CD4-positive, alpha-beta memory T cell (primary cell): ENCODE results near the gene BGLAP. TPM values are rescaled to one million over a fixed set of nuclear protein-coding genes. Genes with fewer than 3 reads are reported as not detected.

Experiments used
- CTCF ChIA-PET: fragments of 350-600 bp; sonication (Branson Sonifier 250); formaldehyde crosslinking; loops from one replicate; lab custom pipeline; 2021; ENCODE audit warnings: inconsistent platforms; ENCODE audit not compliant: partially characterized antibody; lab: Charles Lee
- POLR2A ChIA-PET: fragments of 350-600 bp; sonication (Branson Sonifier 250); formaldehyde crosslinking; loops from one replicate; lab custom pipeline; 2021; ENCODE audit not compliant: partially characterized antibody; lab: Charles Lee
- DNase-seq, 5 donors: peaks; one replicate each; pipeline versions ENCODE4 v3.0.0 to v3.0.0-alpha.2; 2020 to 2022; ENCODE audit warnings: mixed read lengths in 1 of 5
- H3K27ac ChIP-seq: one replicate; pipeline ENCODE4 v1.7.0; 2013; ENCODE audit warnings: low read depth, low read length
- H3K27me3 ChIP-seq: 2 replicates; pipeline ENCODE4 v1.7.0; 2013; ENCODE audit warnings: mild to moderate bottlenecking, low read length, moderate library complexity; ENCODE audit not compliant: insufficient read depth
- H3K36me3 ChIP-seq: 2 replicates; pipeline ENCODE4 v1.7.0; 2013; ENCODE audit warnings: mild to moderate bottlenecking, low read length, moderate library complexity; ENCODE audit not compliant: insufficient read depth
- H3K4me1 ChIP-seq: 2 replicates; pipeline ENCODE4 v1.7.0; 2013; ENCODE audit warnings: mild to moderate bottlenecking, low read length, moderate library complexity; ENCODE audit not compliant: insufficient read depth
- H3K4me3 ChIP-seq, 2 donors: one replicate each; pipeline ENCODE4 v1.7.0; 2013; ENCODE audit warnings: low read length in 2 of 2, mild to moderate bottlenecking in 1 of 2
- H3K9me3 ChIP-seq, 2 donors: one replicate each; pipeline ENCODE4 v1.7.0; 2013; ENCODE audit warnings: low read length in 2 of 2, control low read depth in 1 of 2; ENCODE audit not compliant: control insufficient read depth in 1 of 2
- H3K27ac Mint-ChIP-seq, 7 donors: one replicate each; pipeline ENCODE4 v1.8.0; 2020 to 2021; ENCODE audit warnings: mixed read lengths in 7 of 7, mild to moderate bottlenecking in 6 of 7, inconsistent platforms in 3 of 7, moderate library complexity in 3 of 7
- H3K27me3 Mint-ChIP-seq, 2 donors: one replicate each; pipeline ENCODE4 v1.8.0; 2020 to 2021; ENCODE audit warnings: mixed read lengths in 2 of 2
- H3K36me3 Mint-ChIP-seq, 2 donors: one replicate each; pipeline ENCODE4 v1.8.0; 2020 to 2021; ENCODE audit warnings: mixed read lengths in 2 of 2, inconsistent platforms in 1 of 2, mild to moderate bottlenecking in 1 of 2
- H3K4me1 Mint-ChIP-seq, 4 donors: one replicate each; pipeline ENCODE4 v1.8.0; 2020 to 2021; ENCODE audit warnings: mixed read lengths in 4 of 4, mild to moderate bottlenecking in 1 of 4
- H3K4me3 Mint-ChIP-seq, 8 donors: one replicate each; pipeline ENCODE4 v1.8.0; 2020 to 2021; ENCODE audit warnings: mixed read lengths in 8 of 8, mild to moderate bottlenecking in 7 of 8, moderate library complexity in 6 of 8, inconsistent platforms in 3 of 8
- H3K9me3 Mint-ChIP-seq, 8 donors: one replicate each; pipeline ENCODE4 v1.8.0; 2020 to 2021; ENCODE audit warnings: mixed read lengths in 8 of 8, mild to moderate bottlenecking in 5 of 8, inconsistent platforms in 3 of 8, moderate library complexity in 1 of 8
- intact Hi-C: fragments of 100-400 bp; cut with micrococcal nuclease; formaldehyde crosslinking; loops from one replicate; pipeline ENCODE4 v1.15.1; 2023
- polyA plus RNA-seq, 2 donors: library from polyadenylated mRNA; unstranded; fragments of 300-500 nt; fragmentation: Illumina TruSeq; gene quantifications; one replicate each; pipeline ENCODE4 v1.2.3, GENCODE V29; 2021
- total RNA-seq, 2 experiments: library from RNA; stranded (reverse); gene quantifications; one replicate each; pipeline ENCODE4 v1.2.3, GENCODE V29; 2021

The BGLAP gene
- total and polyA plus RNA-seq, 4 experiments from 2014 or later = 7.2 to 7.7 TPM; not detected in 2

DNA sequence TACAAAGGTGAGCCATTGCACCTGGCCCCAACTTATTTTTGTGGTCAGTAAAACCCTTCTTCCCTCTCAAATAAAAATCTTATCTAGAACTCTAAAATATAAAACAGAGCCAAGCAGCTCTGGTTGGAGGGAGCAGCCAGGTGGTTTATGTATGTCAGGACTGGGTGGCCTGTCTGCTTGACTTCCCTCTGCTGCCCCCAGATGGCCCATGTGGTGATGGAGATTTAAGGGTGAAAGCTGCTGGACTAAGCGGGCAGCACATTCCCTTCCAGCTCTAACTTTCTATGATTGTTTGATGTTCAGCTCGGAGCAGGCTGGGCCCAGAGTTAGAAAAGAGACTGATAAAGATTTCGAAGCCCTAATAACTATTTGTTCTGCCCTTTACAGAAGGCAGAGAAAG is 17.8 kb downstream of the BGLAP start:
- no peak overlapping the region for H3K4me3 ChIP-seq
- no peaks in the 10 kb centered on the region for H3K4me1 ChIP-seq
- CTCF ChIA-PET = interaction anchor here (0.9 to 1.4 kb wide), 2 partner anchors 22 to 113 kb away, joined by 4 read pairs; partner anchors contain the start of gene SMG5
- H3K4me3 Mint-ChIP-seq = no peak overlapping the region
- DNase-seq = no peak
- peaks cover 0 to 4% (median 0%) of the 10 kb centered on the region in 4 donors for H3K4me1 Mint-ChIP-seq
- no peaks in the 10 kb centered on the region for H3K27me3 ChIP-seq
- H3K27ac ChIP-seq = no peak overlapping the region
- no peaks in the 10 kb centered on the region for H3K9me3 ChIP-seq
- H3K27me3 Mint-ChIP-seq = no peaks in the 10 kb centered on the region
- peaks cover 69% of the 10 kb centered on the region for H3K36me3 ChIP-seq
- POLR2A ChIA-PET = no interaction called here
- H3K27ac Mint-ChIP-seq = peak overlapping the region in 2 of 7 donors; percentile 29 to 43
- H3K36me3 Mint-ChIP-seq = peaks cover 43 to 70% of the 10 kb centered on the region in 2 donors
- intact Hi-C loops = no loop called here
- H3K9me3 Mint-ChIP-seq = no peaks in the 10 kb centered on the region

DNA sequence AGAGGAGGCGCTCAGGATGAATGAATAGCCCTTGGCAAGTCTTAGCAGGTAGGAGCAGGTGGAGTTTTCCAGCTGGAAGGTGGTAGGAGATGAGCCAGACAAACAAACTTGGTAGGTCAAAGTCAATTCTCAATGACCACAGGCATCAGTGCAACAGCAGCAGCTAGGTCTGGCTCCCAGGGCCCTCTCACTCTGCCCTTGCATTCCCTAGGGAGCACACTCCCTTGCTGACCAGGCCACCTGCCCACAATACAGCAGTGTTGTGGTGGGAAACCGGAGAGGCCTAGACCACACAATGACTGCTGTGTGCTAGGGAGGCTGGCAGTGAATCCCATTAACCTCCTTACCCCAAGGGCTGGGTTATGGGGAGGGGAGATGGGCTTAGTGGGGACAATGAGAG is 18.9 kb downstream of the BGLAP start:
- H3K27me3 Mint-ChIP-seq = no peaks in the 10 kb centered on the region
- intact Hi-C loops = no loop called here
- peaks cover 50 to 77% of the 10 kb centered on the region in 2 donors for H3K36me3 Mint-ChIP-seq
- H3K4me3 Mint-ChIP-seq = no peak overlapping the region
- H3K9me3 Mint-ChIP-seq = peaks cover 0 to 1% (median 0%) of the 10 kb centered on the region in 8 donors
- Histone ChIP-seq H3K36me3 (peaks cover 76% of the 10 kb centered on the region), H3K9me3 (no peaks in the 10 kb centered on the region), H3K27me3 (no peaks in the 10 kb centered on the region), H3K4me3 (no peak overlapping the region), H3K4me1 (no peaks in the 10 kb centered on the region), H3K27ac (no peak overlapping the region)
- H3K4me1 Mint-ChIP-seq = peaks cover 0 to 4% (median 2%) of the 10 kb centered on the region in 4 donors
- no peak for DNase-seq
- CTCF ChIA-PET = interaction anchor here (0.7 to 0.9 kb wide), 2 partner anchors 21 to 166 kb away, joined by 4 read pairs; partner anchors contain the start of gene SMG5
- H3K27ac Mint-ChIP-seq = peak overlapping the region in 4 of 7 donors; percentile 35 to 78 (median 68)
- POLR2A ChIA-PET = interaction anchor here (1.3 kb wide), 1 partner anchor 17 kb away, joined by 3 read pairs; no protein-coding TSS in a partner anchor

DNA sequence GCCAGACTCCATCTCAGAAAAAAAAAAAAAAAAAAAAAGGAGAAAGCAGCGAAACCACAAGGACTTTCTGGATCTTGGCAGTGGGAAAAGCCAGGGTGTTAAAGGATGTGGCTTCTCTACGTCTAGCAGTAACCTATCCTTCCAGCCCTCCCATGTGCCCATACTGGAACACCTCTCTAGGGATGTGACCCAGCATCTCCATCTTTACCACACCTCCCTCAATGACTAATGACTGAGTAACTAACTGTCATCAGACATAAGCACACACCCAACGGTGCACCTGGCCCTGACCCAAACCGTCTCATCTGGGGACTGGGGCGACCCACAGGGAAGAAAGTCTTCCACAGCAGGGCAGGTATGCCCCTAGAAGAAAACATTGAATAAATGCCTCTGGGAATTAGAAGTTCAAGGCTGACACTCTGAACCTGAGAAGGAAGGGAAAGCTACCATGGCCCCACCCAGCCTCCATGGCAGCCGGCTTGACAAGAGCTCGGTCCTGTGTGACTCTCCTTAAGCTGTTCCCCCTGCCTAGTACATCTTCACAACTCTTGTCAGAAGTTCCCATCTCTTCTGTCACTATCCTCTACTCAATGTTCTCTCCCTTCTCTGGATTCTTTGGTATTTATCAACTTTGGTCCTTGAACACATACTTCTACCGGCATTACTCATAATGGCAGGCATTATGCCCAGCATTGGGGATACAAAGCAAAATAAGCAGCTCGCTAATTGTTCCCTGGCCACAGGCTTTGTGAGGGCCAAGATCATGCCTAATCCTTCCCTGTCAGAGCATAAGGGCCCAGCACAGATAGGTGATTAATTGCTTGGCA is 20.7 kb downstream of the BGLAP start:
- Mint-ChIP-seq H3K27ac (peak overlapping the region in 2 of 7 donors; percentile 31 to 36), H3K4me3 (no peak overlapping the region), H3K36me3 (peaks cover 60 to 80% of the 10 kb centered on the region in 2 donors), H3K9me3 (peaks cover 0 to 1% (median 0%) of the 10 kb centered on the region in 8 donors), H3K27me3 (no peaks in the 10 kb centered on the region), H3K4me1 (peaks cover 0 to 4% (median 2%) of the 10 kb centered on the region in 4 donors)
- intact Hi-C loops = no loop called here
- peaks cover 80% of the 10 kb centered on the region for H3K36me3 ChIP-seq
- H3K9me3 ChIP-seq = no peaks in the 10 kb centered on the region
- no peaks in the 10 kb centered on the region for H3K4me1 ChIP-seq
- CTCF ChIA-PET = interaction anchor here (0.8 kb wide), 1 partner anchor 9 kb away, joined by 3 read pairs; no protein-coding TSS in a partner anchor
- H3K27me3 ChIP-seq = no peaks in the 10 kb centered on the region
- H3K4me3 ChIP-seq = no peak overlapping the region
- H3K27ac ChIP-seq = no peak overlapping the region
- DNase-seq = no peak
- POLR2A ChIA-PET = interaction anchor here (1.2 kb wide), 1 partner anchor 20 kb away, joined by 3 read pairs; the partner anchor contains the start of gene SMG5

- H3K4me3 ChIP-seq = no peak overlapping the region
- H3K9me3 ChIP-seq = no peaks in the 10 kb centered on the region
- Mint-ChIP-seq H3K4me1 (peaks cover 0 to 4% (median 2%) of the 10 kb centered on the region in 4 donors), H3K27ac (no peak overlapping the region), H3K36me3 (peaks cover 66 to 80% of the 10 kb centered on the region in 2 donors), H3K4me3 (no peak overlapping the region), H3K27me3 (no peaks in the 10 kb centered on the region), H3K9me3 (peaks cover 0 to 1% (median 0%) of the 10 kb centered on the region in 8 donors)
- no peak overlapping the region for H3K27ac ChIP-seq
- CTCF ChIA-PET = interaction anchor here (0.7 to 0.8 kb wide), 2 partner anchors 9 to 128 kb away, joined by 3 to 5 read pairs; no protein-coding TSS in a partner anchor
- DNase-seq = no peak
- H3K4me1 ChIP-seq = no peaks in the 10 kb centered on the region
- no peaks in the 10 kb centered on the region for H3K27me3 ChIP-seq
- intact Hi-C loops = no loop called here
- POLR2A ChIA-PET = interaction anchor here (1.2 kb wide), 1 partner anchor 19 kb away, joined by 3 read pairs; the partner anchor contains the start of gene SMG5
- peaks cover 80% of the 10 kb centered on the region for H3K36me3 ChIP-seq
These were observed 21.3 kb downstream of the BGLAP start for GRCh38 chr1:156263288-156263655.

- no peaks in the 10 kb centered on the region for H3K9me3 ChIP-seq
- no peak overlapping the region for H3K27ac ChIP-seq
- no peaks in the 10 kb centered on the region for H3K4me1 ChIP-seq
- Mint-ChIP-seq H3K4me3 (no peak overlapping the region), H3K4me1 (peaks cover 0 to 4% (median 2%) of the 10 kb centered on the region in 4 donors), H3K36me3 (peaks cover 61 to 71% of the 10 kb centered on the region in 2 donors), H3K27ac (no peak overlapping the region), H3K27me3 (no peaks in the 10 kb centered on the region), H3K9me3 (peaks cover 0 to 1% (median 0%) of the 10 kb centered on the region in 8 donors)
- intact Hi-C loops = no loop called here
- ChIA-PET CTCF (no interaction called here), POLR2A (no interaction called here)
- H3K4me3 ChIP-seq = no peak overlapping the region
- H3K27me3 ChIP-seq = no peaks in the 10 kb centered on the region
- DNase-seq = no peak
- H3K36me3 ChIP-seq = peaks cover 66% of the 10 kb centered on the region
These were observed 24.1 kb downstream of the BGLAP start for GRCh38 chr1:156266051-156266450.

DNA sequence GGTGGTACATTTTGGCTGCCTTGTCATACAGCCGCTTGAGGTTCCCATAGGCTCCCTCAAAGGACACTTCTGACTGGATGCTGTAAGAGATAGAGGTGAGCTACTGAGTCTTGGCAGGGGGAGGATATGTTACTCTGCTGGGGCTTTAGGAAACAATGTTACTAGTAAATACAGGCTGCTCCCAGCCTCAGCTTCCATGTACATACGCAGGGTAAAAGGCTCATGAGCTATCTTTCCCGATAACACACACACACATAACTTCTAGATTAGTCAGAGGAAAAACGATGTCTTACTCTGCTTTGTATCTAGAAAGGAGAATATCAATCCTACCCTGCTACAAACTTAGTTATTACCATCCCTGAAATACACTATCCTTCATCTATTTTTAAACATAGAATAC is 26.4 kb downstream of the BGLAP start:
- no peak for DNase-seq
- intact Hi-C loops = no loop called here
- POLR2A ChIA-PET = no interaction called here
- H3K9me3 ChIP-seq = no peaks in the 10 kb centered on the region
- Mint-ChIP-seq H3K4me3 (no peak overlapping the region), H3K36me3 (peaks cover 62 to 79% of the 10 kb centered on the region in 2 donors), H3K4me1 (peaks cover 0 to 4% (median 2%) of the 10 kb centered on the region in 4 donors), H3K27ac (peak overlapping the region in 2 of 7 donors; percentile 27 to 30), H3K27me3 (no peaks in the 10 kb centered on the region), H3K9me3 (peaks cover 0 to 1% (median 0%) of the 10 kb centered on the region in 8 donors)
- H3K4me1 ChIP-seq = no peaks in the 10 kb centered on the region
- H3K4me3 ChIP-seq = no peak overlapping the region
- peaks cover 66% of the 10 kb centered on the region for H3K36me3 ChIP-seq
- no peaks in the 10 kb centered on the region for H3K27me3 ChIP-seq
- H3K27ac ChIP-seq = no peak overlapping the region
- CTCF ChIA-PET = no interaction called here

DNA sequence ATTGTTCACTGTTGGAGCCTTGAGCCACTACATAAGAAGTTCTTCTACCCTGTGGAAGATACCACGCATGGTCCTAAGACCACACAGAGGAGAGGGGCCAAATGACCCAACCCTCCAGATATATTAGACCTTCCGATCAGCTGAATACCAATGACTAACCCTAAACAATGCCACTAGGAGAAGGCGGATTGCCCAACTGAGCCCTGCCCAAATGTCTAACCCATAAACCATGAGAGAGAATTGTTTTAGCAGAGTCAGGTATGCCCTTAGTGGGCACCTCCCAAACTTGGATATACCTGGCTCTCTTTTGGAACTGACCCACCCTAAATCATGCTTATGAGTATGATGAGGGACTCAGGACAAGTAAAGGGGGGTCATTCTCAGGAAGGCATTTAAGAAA is 28.3 kb downstream of the BGLAP start:
- Mint-ChIP-seq H3K27me3 (no peaks in the 10 kb centered on the region), H3K27ac (peak overlapping the region in 1 of 7 donors; percentile 78), H3K4me1 (peaks cover 0 to 2% (median 0%) of the 10 kb centered on the region in 4 donors), H3K4me3 (no peak overlapping the region), H3K36me3 (peaks cover 62 to 84% of the 10 kb centered on the region in 2 donors), H3K9me3 (peaks cover 0 to 1% (median 0%) of the 10 kb centered on the region in 8 donors)
- Histone ChIP-seq H3K4me3 (no peak overlapping the region), H3K27me3 (no peaks in the 10 kb centered on the region), H3K27ac (no peak overlapping the region), H3K36me3 (peaks cover 76% of the 10 kb centered on the region), H3K4me1 (no peaks in the 10 kb centered on the region), H3K9me3 (no peaks in the 10 kb centered on the region)
- intact Hi-C loops = no loop called here
- DNase-seq = no peak
- ChIA-PET POLR2A (interaction anchor here (4.5 kb wide), 1 partner anchor 12 kb away, joined by 25 read pairs; the partner anchor contains the start of gene SMG5), CTCF (no interaction called here)
